IMR-90 (cell line): ENCODE measurements around the gene LRRC56. TPM values are rescaled to one million over a fixed set of nuclear protein-coding genes. Genes with fewer than 3 reads are reported as not detected.

ENCODE experiments used
- ATAC-seq: fragments of 200-7000 bp; cut with Tn5 transposase; 2 replicates; pipeline ENCODE4 v1.9.1; 2020; ENCODE audit warnings: low read depth, mild to moderate bottlenecking, moderate library complexity
- BruUV-seq: library from RNA; stranded (reverse); fragments of 400-500 nt; replicated peaks from 2 replicates; lab custom pipeline; 2021; lab: Mats Ljungman, UMichigan
- CTCF ChIA-PET: fragments of 300-600 bp; formaldehyde crosslinking; extraction: SDS; loops from one replicate; lab custom pipeline; 2021; ENCODE audit warnings: antibody characterized with exemption; lab: Yijun Ruan, JAX
- POLR2A ChIA-PET: fragments of 300-600 bp; sonication (Branson Sonifier 250); formaldehyde crosslinking; loops from one replicate; lab custom pipeline; 2022; ENCODE audit warnings: antibody characterized with exemption; ENCODE audit not compliant: unreplicated experiment; lab: Charles Lee
- DNase-seq: peaks from one replicate; pipeline ENCODE4 v3.0.0; 2013
- H2AFZ ChIP-seq: replicated peaks from 2 replicates; pipeline ENCODE3; 2013; ENCODE audit warnings: low read length, mild to moderate bottlenecking; ENCODE audit not compliant: poor library complexity
- H2AK5ac ChIP-seq: 2 replicates; pipeline ENCODE4 v1.6.1; 2013; ENCODE audit warnings: low read depth, low read length, inconsistent platforms
- H2AK9ac ChIP-seq: replicated peaks from 2 replicates; pipeline ENCODE3; 2013; ENCODE audit warnings: mild to moderate bottlenecking, low read depth, low read length, moderate library complexity; ENCODE audit not compliant: poor library complexity
- H2BK120ac ChIP-seq: 2 replicates; pipeline ENCODE4 v1.6.1; 2013; ENCODE audit warnings: low read depth, low read length, inconsistent platforms
- H2BK15ac ChIP-seq: 3 replicates; pipeline ENCODE4 v1.6.1; 2013; ENCODE audit warnings: low read depth, low read length, inconsistent platforms
- H2BK20ac ChIP-seq: 2 replicates; pipeline ENCODE4 v1.6.1; 2013; ENCODE audit warnings: low read depth, mild to moderate bottlenecking, inconsistent platforms, low read length, moderate library complexity
- H2BK5ac ChIP-seq: 2 replicates; pipeline ENCODE4 v1.6.1; 2013; ENCODE audit warnings: mild to moderate bottlenecking, low read depth, low read length, inconsistent platforms; ENCODE audit not compliant: poor library complexity, severe bottlenecking
- H3K14ac ChIP-seq: replicated peaks from 2 replicates; pipeline ENCODE4 v1.6.1; 2013; ENCODE audit warnings: low read depth, low read length, inconsistent platforms
- H3K18ac ChIP-seq: 2 replicates; pipeline ENCODE4 v1.6.1; 2013; ENCODE audit warnings: low read depth, low read length, control low read depth
- H3K23ac ChIP-seq: 2 replicates; pipeline ENCODE4 v1.6.1; 2013; ENCODE audit warnings: low read depth, low read length, inconsistent platforms
- H3K27ac ChIP-seq: 2 replicates; pipeline ENCODE4 v1.5.1; 2013; ENCODE audit warnings: mild to moderate bottlenecking, control low read depth, low read length; ENCODE audit not compliant: insufficient read depth
- H3K27me3 ChIP-seq: 2 replicates; pipeline ENCODE4 v1.6.1; 2013; ENCODE audit warnings: low read length; ENCODE audit not compliant: control insufficient read depth, insufficient read depth
- H3K36me3 ChIP-seq: 2 replicates; pipeline ENCODE4 v1.6.1; 2013; ENCODE audit warnings: low read length, mixed read lengths; ENCODE audit not compliant: control insufficient read depth, insufficient read depth
- H3K4ac ChIP-seq: 2 replicates; pipeline ENCODE4 v1.6.1; 2013; ENCODE audit warnings: low read depth, low read length, inconsistent platforms
- H3K4me1 ChIP-seq: 2 replicates; pipeline ENCODE4 v1.6.1; 2013; ENCODE audit warnings: low read length, mixed read lengths; ENCODE audit not compliant: control insufficient read depth, insufficient read depth
- H3K4me2 ChIP-seq: 2 replicates; pipeline ENCODE4 v1.6.1; 2013; ENCODE audit warnings: low read depth, mild to moderate bottlenecking, control low read depth, low read length, moderate library complexity
- H3K4me3 ChIP-seq: 2 replicates; pipeline ENCODE4 v1.5.1; 2013; ENCODE audit warnings: low read depth, mild to moderate bottlenecking, control low read depth, low read length, moderate library complexity; ENCODE audit not compliant: insufficient read depth
- H3K56ac ChIP-seq: 2 replicates; pipeline ENCODE4 v1.6.1; 2013; ENCODE audit warnings: low read length, inconsistent platforms; ENCODE audit not compliant: insufficient read depth; ENCODE audit errors: extremely low read depth
- H3K79me1 ChIP-seq, 2 experiments: 2 replicates each; pipeline ENCODE4 v1.6.1; 2013; ENCODE audit warnings: low read length in 2 of 2, inconsistent platforms in 1 of 2, low read depth in 1 of 2
- H3K9ac ChIP-seq: 2 replicates; pipeline ENCODE4 v1.6.1; 2013; ENCODE audit warnings: low read depth, low read length, control low read depth
- H3K9me1 ChIP-seq: 2 replicates; pipeline ENCODE4 v1.6.1; 2013; ENCODE audit warnings: low read length, inconsistent platforms; ENCODE audit not compliant: insufficient read depth
- H3K9me3 ChIP-seq: 2 replicates; pipeline ENCODE4 v1.6.1; 2013; ENCODE audit warnings: low read length; ENCODE audit not compliant: control insufficient read depth, insufficient read depth
- H4K20me1 ChIP-seq: 2 replicates; pipeline ENCODE4 v1.6.1; 2013; ENCODE audit warnings: low read length, inconsistent platforms; ENCODE audit not compliant: insufficient read depth
- H4K5ac ChIP-seq: 2 replicates; pipeline ENCODE4 v1.6.1; 2013; ENCODE audit warnings: mild to moderate bottlenecking, low read depth, low read length, control low read depth
- H4K8ac ChIP-seq, 2 experiments: 2 replicates each; pipeline ENCODE4 v1.6.1; 2013; ENCODE audit warnings: low read depth in 2 of 2, low read length in 2 of 2, control low read depth in 1 of 2, inconsistent platforms in 1 of 2
- H4K91ac ChIP-seq: 2 replicates; pipeline ENCODE4 v1.6.1; 2013; ENCODE audit warnings: low read depth, low read length, inconsistent platforms; ENCODE audit not compliant: insufficient read depth
- BHLHE40 ChIP-seq: fragments of 150-350 bp; IDR thresholded peaks from 2 replicates; pipeline ENCODE4 v1.6.1; 2016; ENCODE audit warnings: mild to moderate bottlenecking, low read depth, low read length
- CEBPB ChIP-seq: IDR thresholded peaks from 2 replicates; pipeline ENCODE4 v1.6.1; 2012; ENCODE audit warnings: low read depth, low read length, improper control_type of control experiment
- CHD1 ChIP-seq: IDR thresholded peaks from 2 replicates; pipeline ENCODE4 v1.6.1; 2012; ENCODE audit warnings: low read depth, low read length, improper control_type of control experiment
- FOS ChIP-seq: fragments of 150-350 bp; IDR thresholded peaks from 2 replicates; pipeline ENCODE4 v1.6.1; 2016; ENCODE audit warnings: low read depth, low read length
- MAFK ChIP-seq: IDR thresholded peaks from 2 replicates; pipeline ENCODE4 v1.6.1; 2012; ENCODE audit warnings: low read depth, low read length, improper control_type of control experiment
- MXI1 ChIP-seq: IDR thresholded peaks from 2 replicates; pipeline ENCODE4 v1.6.1; 2012; ENCODE audit warnings: low read depth, mild to moderate bottlenecking, low read length, moderate library complexity, borderline replicate concordance
- POLR2A ChIP-seq: IDR thresholded peaks from 2 replicates; pipeline ENCODE4 v1.6.1; 2012; ENCODE audit warnings: mild to moderate bottlenecking, low read depth, low read length
- RAD21 ChIP-seq: IDR thresholded peaks from 2 replicates; pipeline ENCODE4 v1.6.1; 2012; ENCODE audit warnings: low read length, improper control_type of control experiment
- RCOR1 ChIP-seq: IDR thresholded peaks from 2 replicates; pipeline ENCODE4 v1.6.1; 2012; ENCODE audit warnings: mild to moderate bottlenecking, low read length, improper control_type of control experiment; ENCODE audit not compliant: insufficient replicate concordance
- RFX5 ChIP-seq: IDR thresholded peaks from 2 replicates; pipeline ENCODE4 v1.8.0; 2012; ENCODE audit warnings: low read depth, mild to moderate bottlenecking, low read length, moderate library complexity
- WGBS, 2 experiments: methylation state at CpG; one replicate each; pipeline versions ENCODE4 v1.1.5 to v1.1.7; 2013; ENCODE audit warnings: missing lambda C conversion rate in 2 of 2; ENCODE audit not compliant: insufficient read length in 1 of 2; ENCODE audit errors: extremely low coverage in 2 of 2; 5-methylcytosine and 5-hydroxymethylcytosine counted together
- dilution Hi-C: fragments of 300-500 bp; cut with HindIII; formaldehyde crosslinking; loops from one replicate; pipeline ENCODE4 v1.14.3; 2018; ENCODE audit warnings: low sequenced_read_pairs; ENCODE audit not compliant: unreplicated experiment
- in situ Hi-C: fragments of 300-500 bp; cut with MboI; formaldehyde crosslinking; loops from 3 replicates; pipeline ENCODE4 v1.14.3; 2019; ENCODE audit warnings: low sequenced_read_pairs, inconsistent platforms, mixed read lengths
- intact Hi-C: fragments of 100-400 bp; cut with micrococcal nuclease; formaldehyde crosslinking; loops from 2 replicates; pipeline ENCODE4 v1.10.0; 2022
- polyA plus RNA-seq, 3 experiments: library from polyadenylated mRNA; depleted of rRNA; stranded (reverse); fragments of >200 nt; gene quantifications; 2 replicates each; pipeline ENCODE4 v1.2.3, GENCODE V29; 2012; ENCODE audit warnings: low replicate concordance in 1 of 3
- total RNA-seq: library from RNA; depleted of rRNA; stranded (reverse); fragments of >200 nt; gene quantifications from 2 replicates; pipeline ENCODE4 v1.2.3, GENCODE V29; 2012
- TF ChIP-seq, protein P1 (sequence below): fragments of 150-350 bp; IDR thresholded peaks from 2 replicates; pipeline ENCODE4 v1.6.1; 2017; ENCODE audit warnings: mild to moderate bottlenecking, antibody characterized with exemption, low read length, low read depth
- TF ChIP-seq, protein P2 (sequence below): fragments of 150-350 bp; IDR thresholded peaks from 2 replicates; pipeline ENCODE4 v1.6.1; 2016; ENCODE audit warnings: low read depth, mild to moderate bottlenecking, low read length, moderate library complexity, borderline replicate concordance
- TF ChIP-seq, protein P3 (sequence below): conservative IDR thresholded peaks from 2 replicates; pipeline ENCODE4 v1.5.1; 2012; ENCODE audit warnings: mild to moderate bottlenecking, low read depth, low read length, improper control_type of control experiment

Gene LRRC56
- total and polyA plus RNA-seq, 2 of the 4 experiments (the other 2 are of a cell fraction) = 0.36 to 1.3 TPM

DNA sequence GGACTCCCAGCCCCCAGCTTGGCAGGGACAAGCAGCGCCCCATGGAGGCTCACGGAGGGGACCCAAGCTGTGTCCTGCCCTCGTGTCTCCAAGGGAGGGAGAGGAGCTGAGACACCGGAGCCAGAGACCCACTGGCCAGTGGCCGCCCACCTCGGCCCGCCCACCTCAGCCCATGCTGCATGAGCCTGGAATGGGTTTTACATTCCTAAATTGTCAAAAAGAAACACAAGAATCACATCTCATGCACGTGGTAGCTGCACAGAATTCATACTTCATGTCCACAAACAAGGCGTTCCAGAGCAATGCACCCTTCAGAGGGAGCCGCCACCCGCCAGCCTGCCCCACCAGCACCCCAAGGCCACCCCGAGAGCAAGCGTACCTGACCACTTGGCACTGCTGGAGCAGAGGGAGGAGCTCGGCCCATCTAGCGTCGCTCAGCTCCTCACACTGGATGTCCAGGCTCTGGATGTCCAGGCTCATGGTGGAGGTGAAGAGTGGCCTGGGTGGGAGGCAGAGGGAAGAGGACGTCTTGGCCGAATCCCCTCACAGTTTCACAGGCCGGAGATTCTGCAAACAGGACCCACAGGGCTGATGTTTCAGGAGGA is 35.5 kb upstream of the LRRC56 start:
- H3K56ac ChIP-seq = no peak overlapping the region
- H4K91ac ChIP-seq = no peak overlapping the region
- no peak overlapping the region for H3K23ac ChIP-seq
- dilution Hi-C loops = no loop called here
- H3K9me1 ChIP-seq = peaks cover 12% of the 10 kb centered on the region
- 83% methylated on average over 5 of the region's 19 CpGs; no CpG with 5 or more reads in 1 of the 2 experiments for whole genome bisulfite sequencing, 2 experiments
- peaks cover 31 to 85% of the 10 kb centered on the region in 2 experiments for H3K79me1 ChIP-seq
- H3K4me2 ChIP-seq = no peak overlapping the region
- no peak overlapping the region for H2BK15ac ChIP-seq
- no peaks in the 10 kb centered on the region for H3K27me3 ChIP-seq
- no peak overlapping the region for H3K4me3 ChIP-seq
- no peak overlapping the region for H2BK120ac ChIP-seq
- H2AK5ac ChIP-seq = no peak overlapping the region
- no peak overlapping the region for H3K18ac ChIP-seq
- POLR2A ChIA-PET = no interaction called here
- no peak overlapping the region for H2AFZ ChIP-seq
- in situ Hi-C loops = no loop called here
- no peak overlapping the region for H4K8ac ChIP-seq
- no peak overlapping the region for H2AK9ac ChIP-seq
- no peak overlapping the region for H4K5ac ChIP-seq
- peaks cover 9% of the 10 kb centered on the region; the same call in 1 of the 2 replicates for H3K4me1 ChIP-seq
- H3K36me3 ChIP-seq = peaks cover 50% of the 10 kb centered on the region
- CTCF ChIA-PET = no interaction called here
- DNase-seq = no peak
- H2BK5ac ChIP-seq = no peak overlapping the region
- H2BK20ac ChIP-seq = no peak overlapping the region
- TF ChIP-seq MXI1 (no peak), CHD1 (no peak), MAFK (no peak), BHLHE40 (no peak), RCOR1 (no peak), CEBPB (no peak), FOS (no peak), RAD21 (no peak), POLR2A (no peak), RFX5 (no peak)
- TF ChIP-seq, protein P1, sequence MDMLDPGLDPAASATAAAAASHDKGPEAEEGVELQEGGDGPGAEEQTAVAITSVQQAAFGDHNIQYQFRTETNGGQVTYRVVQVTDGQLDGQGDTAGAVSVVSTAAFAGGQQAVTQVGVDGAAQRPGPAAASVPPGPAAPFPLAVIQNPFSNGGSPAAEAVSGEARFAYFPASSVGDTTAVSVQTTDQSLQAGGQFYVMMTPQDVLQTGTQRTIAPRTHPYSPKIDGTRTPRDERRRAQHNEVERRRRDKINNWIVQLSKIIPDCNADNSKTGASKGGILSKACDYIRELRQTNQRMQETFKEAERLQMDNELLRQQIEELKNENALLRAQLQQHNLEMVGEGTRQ = no peak
- TF ChIP-seq, protein P2, sequence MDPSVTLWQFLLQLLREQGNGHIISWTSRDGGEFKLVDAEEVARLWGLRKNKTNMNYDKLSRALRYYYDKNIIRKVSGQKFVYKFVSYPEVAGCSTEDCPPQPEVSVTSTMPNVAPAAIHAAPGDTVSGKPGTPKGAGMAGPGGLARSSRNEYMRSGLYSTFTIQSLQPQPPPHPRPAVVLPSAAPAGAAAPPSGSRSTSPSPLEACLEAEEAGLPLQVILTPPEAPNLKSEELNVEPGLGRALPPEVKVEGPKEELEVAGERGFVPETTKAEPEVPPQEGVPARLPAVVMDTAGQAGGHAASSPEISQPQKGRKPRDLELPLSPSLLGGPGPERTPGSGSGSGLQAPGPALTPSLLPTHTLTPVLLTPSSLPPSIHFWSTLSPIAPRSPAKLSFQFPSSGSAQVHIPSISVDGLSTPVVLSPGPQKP = no peak
- TF ChIP-seq, protein P3, sequence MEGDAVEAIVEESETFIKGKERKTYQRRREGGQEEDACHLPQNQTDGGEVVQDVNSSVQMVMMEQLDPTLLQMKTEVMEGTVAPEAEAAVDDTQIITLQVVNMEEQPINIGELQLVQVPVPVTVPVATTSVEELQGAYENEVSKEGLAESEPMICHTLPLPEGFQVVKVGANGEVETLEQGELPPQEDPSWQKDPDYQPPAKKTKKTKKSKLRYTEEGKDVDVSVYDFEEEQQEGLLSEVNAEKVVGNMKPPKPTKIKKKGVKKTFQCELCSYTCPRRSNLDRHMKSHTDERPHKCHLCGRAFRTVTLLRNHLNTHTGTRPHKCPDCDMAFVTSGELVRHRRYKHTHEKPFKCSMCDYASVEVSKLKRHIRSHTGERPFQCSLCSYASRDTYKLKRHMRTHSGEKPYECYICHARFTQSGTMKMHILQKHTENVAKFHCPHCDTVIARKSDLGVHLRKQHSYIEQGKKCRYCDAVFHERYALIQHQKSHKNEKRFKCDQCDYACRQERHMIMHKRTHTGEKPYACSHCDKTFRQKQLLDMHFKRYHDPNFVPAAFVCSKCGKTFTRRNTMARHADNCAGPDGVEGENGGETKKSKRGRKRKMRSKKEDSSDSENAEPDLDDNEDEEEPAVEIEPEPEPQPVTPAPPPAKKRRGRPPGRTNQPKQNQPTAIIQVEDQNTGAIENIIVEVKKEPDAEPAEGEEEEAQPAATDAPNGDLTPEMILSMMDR = no peak
- intact Hi-C loops = no loop called here
- H4K20me1 ChIP-seq = peaks cover 18% of the 10 kb centered on the region
- H3K9ac ChIP-seq = no peak overlapping the region
- BruUV-seq = no TSS peak
- H3K27ac ChIP-seq = no peak overlapping the region
- ATAC-seq = no peak
- H3K14ac ChIP-seq = no peak overlapping the region
- H3K9me3 ChIP-seq = peaks cover 2% of the 10 kb centered on the region; the same call in 1 of the 2 replicates
- no peak overlapping the region for H3K4ac ChIP-seq
